HL-60 (cell line): Measurements from ENCODE around the gene UBAP2.

Source experiments
- DNase-seq, 2 experiments: peaks; one replicate each; pipeline ENCODE4 v3.0.0-alpha.2; 2010 to 2020; ENCODE audit warnings: low read depth in 1 of 2, low spot score in 1 of 2
- H3K27ac ChIP-seq: fragments of 250-450 bp; sonication (Bioruptor Pico); replicated peaks from 2 replicates; pipeline ENCODE4 v1.5.1; 2020; ENCODE audit warnings: mild to moderate bottlenecking, moderate library complexity
- H3K27me3 ChIP-seq: fragments of 250-450 bp; sonication (Bioruptor Pico); 2 replicates; pipeline ENCODE4 v1.5.1; 2021; ENCODE audit warnings: mild to moderate bottlenecking, moderate library complexity; ENCODE audit not compliant: insufficient read depth, poor library complexity, severe bottlenecking
- H3K4me3 ChIP-seq: replicated peaks from 2 replicates; pipeline ENCODE4 v1.5.1; 2011; ENCODE audit warnings: mild to moderate bottlenecking, control low read depth, low read length; ENCODE audit not compliant: insufficient read depth
- GABPA ChIP-seq: IDR thresholded peaks from 2 replicates; pipeline ENCODE4 v1.6.1; 2012; ENCODE audit warnings: low read depth
- POLR2AphosphoS5 ChIP-seq: IDR thresholded peaks from 2 replicates; pipeline ENCODE4 v1.6.1; 2012; ENCODE audit warnings: low read depth
- SPI1 ChIP-seq: IDR thresholded peaks from 2 replicates; pipeline ENCODE4 v1.6.1; 2012; ENCODE audit warnings: low read depth, mild to moderate bottlenecking, borderline replicate concordance
- TF ChIP-seq, protein P1 (sequence below): IDR thresholded peaks from one replicate; pipeline ENCODE4 v1.5.1; 2011; ENCODE audit warnings: low read length, control low read depth, inconsistent platforms; ENCODE audit not compliant: insufficient read depth
- TF ChIP-seq, protein P2 (sequence below): IDR thresholded peaks from 2 replicates; pipeline ENCODE4 v1.6.1; 2012; ENCODE audit warnings: low read depth; ENCODE audit not compliant: insufficient replicate concordance

The UBAP2 gene

DNA sequence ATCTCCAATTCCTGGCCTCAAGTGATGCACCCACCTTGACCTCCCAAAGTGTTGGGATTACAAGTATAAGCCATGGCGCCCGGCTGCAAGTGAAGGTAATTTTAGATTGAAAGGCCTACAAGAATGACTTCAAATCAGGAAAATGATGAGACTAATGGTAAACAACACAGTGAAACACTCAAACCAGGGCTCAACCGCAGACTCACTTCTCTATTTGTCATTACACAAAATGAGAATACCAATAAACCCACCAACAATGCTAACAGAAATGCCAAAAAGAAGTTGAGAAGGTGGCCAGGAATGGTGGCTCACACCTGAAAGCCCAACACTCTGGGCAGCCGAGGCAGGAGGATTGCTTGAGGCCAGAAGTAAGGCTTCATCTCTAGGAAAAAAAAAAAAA, 92.1 kb downstream of the UBAP2 start:
- no peak overlapping the region for H3K4me3 ChIP-seq
- no peaks in the 10 kb centered on the region for H3K27me3 ChIP-seq
- TF ChIP-seq GABPA, result no peak
- TF ChIP-seq, protein P1, sequence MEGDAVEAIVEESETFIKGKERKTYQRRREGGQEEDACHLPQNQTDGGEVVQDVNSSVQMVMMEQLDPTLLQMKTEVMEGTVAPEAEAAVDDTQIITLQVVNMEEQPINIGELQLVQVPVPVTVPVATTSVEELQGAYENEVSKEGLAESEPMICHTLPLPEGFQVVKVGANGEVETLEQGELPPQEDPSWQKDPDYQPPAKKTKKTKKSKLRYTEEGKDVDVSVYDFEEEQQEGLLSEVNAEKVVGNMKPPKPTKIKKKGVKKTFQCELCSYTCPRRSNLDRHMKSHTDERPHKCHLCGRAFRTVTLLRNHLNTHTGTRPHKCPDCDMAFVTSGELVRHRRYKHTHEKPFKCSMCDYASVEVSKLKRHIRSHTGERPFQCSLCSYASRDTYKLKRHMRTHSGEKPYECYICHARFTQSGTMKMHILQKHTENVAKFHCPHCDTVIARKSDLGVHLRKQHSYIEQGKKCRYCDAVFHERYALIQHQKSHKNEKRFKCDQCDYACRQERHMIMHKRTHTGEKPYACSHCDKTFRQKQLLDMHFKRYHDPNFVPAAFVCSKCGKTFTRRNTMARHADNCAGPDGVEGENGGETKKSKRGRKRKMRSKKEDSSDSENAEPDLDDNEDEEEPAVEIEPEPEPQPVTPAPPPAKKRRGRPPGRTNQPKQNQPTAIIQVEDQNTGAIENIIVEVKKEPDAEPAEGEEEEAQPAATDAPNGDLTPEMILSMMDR, result no peak
- TF ChIP-seq SPI1, result no peak
- no peak for TF ChIP-seq POLR2AphosphoS5
- TF ChIP-seq, protein P2, sequence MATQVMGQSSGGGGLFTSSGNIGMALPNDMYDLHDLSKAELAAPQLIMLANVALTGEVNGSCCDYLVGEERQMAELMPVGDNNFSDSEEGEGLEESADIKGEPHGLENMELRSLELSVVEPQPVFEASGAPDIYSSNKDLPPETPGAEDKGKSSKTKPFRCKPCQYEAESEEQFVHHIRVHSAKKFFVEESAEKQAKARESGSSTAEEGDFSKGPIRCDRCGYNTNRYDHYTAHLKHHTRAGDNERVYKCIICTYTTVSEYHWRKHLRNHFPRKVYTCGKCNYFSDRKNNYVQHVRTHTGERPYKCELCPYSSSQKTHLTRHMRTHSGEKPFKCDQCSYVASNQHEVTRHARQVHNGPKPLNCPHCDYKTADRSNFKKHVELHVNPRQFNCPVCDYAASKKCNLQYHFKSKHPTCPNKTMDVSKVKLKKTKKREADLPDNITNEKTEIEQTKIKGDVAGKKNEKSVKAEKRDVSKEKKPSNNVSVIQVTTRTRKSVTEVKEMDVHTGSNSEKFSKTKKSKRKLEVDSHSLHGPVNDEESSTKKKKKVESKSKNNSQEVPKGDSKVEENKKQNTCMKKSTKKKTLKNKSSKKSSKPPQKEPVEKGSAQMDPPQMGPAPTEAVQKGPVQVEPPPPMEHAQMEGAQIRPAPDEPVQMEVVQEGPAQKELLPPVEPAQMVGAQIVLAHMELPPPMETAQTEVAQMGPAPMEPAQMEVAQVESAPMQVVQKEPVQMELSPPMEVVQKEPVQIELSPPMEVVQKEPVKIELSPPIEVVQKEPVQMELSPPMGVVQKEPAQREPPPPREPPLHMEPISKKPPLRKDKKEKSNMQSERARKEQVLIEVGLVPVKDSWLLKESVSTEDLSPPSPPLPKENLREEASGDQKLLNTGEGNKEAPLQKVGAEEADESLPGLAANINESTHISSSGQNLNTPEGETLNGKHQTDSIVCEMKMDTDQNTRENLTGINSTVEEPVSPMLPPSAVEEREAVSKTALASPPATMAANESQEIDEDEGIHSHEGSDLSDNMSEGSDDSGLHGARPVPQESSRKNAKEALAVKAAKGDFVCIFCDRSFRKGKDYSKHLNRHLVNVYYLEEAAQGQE, result no peak
- H3K27ac ChIP-seq, result no peak overlapping the region
- DNase-seq, result no peak

DNA sequence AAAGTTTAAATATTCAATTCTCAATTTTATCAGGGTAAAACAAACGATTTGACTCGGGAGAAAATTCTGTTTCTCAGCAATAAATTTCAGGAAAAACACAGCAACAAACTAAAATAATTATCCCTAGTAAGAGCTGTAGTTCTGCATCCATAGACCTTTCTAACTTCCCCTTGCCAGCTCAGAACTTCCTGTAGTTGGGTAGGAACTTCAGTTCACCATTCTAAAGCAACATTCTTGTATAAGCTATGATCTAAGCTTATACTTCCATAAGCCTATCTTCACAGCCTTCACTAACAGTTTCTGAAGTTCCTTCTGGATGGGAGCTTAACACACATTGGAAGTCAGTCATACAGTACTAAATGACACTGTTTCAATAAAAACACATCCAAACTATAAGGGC, 96.6 kb downstream of the UBAP2 start:
- H3K27ac ChIP-seq, result no peak overlapping the region
- no peaks in the 10 kb centered on the region for H3K27me3 ChIP-seq
- peak in 1 of 2 experiments; percentile 35 for DNase-seq
- TF ChIP-seq, protein P2, result no peak
- TF ChIP-seq GABPA (no peak), SPI1 (no peak), POLR2AphosphoS5 (no peak)
- TF ChIP-seq, protein P1, result no peak
- H3K4me3 ChIP-seq, result no peak overlapping the region

DNA sequence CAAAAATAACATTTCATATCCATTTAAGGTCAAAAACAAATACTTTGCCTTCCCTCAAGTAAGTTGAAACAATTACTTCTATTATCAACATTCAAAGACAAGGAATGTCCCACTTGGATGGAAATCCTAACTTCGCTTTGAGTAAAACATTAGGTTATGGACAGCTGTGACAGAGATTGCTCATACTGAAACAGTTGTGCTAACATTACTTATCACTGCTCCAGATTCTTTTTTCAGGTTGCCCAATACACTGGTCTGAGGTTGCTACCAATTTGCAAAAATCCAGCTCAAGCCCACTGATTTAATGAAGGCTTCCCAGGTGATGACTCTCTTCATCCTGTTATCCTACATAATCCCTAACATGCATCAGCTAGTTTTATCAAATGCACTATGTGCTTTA, 98.3 kb downstream of the UBAP2 start:
- Histone ChIP-seq H3K27me3 (no peaks in the 10 kb centered on the region), H3K27ac (no peak overlapping the region), H3K4me3 (no peak overlapping the region)
- TF ChIP-seq SPI1 (no peak), POLR2AphosphoS5 (no peak), GABPA (no peak)
- TF ChIP-seq, protein P2, result no peak
- TF ChIP-seq, protein P1, result no peak
- DNase-seq, result no peak
